Head of caudate nucleus (tissue), 42 donors: Measurements from ENCODE around the gene MUC22.
"Not testable (repeated sequence)": the region's sequence is repeated elsewhere in the genome, so short reads cannot be mapped to it uniquely, and the experiment has no call there.

ENCODE experiments used
- DNase-seq, 42 donors: peaks; one replicate each; pipeline versions ENCODE4 v3.0.0 to v3.0.0-alpha.2; 2020 to 2021; ENCODE audit warnings: mixed read lengths in 7 of 42
- intact Hi-C: fragments of 100-400 bp; cut with DNase I; formaldehyde crosslinking; loops from one replicate; pipeline ENCODE4 v1.15.0; 2022

MUC22 gene

DNA sequence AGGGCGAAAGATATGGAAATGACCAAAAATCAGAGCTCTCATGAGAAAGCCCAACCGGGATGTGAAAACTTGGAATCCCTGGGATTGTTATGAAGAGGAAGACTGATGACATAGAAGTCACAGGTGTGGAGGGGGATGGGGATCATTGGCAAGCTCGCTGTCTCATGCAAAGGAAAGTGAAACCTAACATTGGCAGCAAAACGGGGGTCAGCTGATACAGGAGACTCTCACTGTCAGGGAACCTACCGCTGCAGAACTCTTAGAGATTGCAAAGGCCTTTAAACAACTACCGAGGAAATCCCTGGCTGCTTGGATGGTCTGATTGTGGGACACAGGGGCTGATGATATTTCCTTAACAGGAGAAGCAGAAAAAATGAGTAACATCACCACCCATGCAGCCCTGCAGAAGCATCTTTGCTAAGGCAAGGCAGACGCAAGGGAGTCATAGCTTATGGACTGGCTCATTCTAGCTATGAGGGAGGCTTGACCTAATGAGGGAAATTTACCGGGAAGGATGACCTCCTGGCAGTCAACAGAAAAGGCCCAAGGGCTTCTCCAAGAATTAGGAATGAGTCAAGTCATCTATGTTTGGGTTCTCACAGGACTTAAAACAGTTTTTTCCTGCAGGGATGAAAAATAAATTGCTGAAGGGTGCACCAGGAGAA, 19.7 kb upstream of the MUC22 start:
- intact Hi-C loops, result no loop called here
- DNase-seq, result no peak

DNA sequence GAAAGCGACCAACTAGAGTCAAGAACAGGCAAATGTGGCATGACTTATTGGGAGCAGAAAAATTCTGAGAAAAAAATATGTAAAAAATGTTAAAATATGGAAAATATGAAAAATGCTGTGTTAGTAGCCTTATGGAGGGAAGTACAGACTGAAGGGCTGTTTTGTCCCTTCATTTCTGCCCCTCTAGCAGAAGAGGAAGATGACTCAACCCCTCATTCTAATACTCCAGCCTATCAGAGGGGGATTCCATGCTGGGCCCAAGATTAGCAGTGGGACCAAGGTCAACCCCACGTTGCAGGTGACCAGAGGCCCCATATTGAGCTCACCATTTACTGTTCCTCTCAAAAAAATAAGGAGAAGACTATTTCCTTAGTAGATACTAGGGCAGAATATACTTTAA, 18.4 kb upstream of the MUC22 start:
- no peak for DNase-seq
- intact Hi-C loops, result no loop called here

DNA sequence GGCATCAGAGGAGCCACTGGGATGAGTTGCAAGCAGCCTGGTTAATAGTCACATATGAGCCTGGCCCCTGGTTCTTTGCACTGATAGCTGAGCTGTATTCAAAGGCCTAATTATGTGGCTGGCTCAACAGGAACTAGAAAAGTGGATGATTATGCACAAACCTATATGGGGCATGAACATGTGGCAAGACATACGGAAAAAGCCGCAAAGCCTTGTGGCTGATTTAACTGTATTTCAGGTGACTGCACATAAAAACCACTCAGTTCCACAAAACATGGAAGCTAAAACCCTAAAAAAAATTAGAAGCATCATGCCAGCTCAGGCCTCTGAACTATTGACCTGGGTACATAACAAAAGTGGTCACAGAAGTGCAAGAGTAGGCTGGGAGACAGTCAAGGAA, 13.0 kb upstream of the MUC22 start:
- DNase-seq, result no peak
- intact Hi-C loops, result no loop called here

DNA sequence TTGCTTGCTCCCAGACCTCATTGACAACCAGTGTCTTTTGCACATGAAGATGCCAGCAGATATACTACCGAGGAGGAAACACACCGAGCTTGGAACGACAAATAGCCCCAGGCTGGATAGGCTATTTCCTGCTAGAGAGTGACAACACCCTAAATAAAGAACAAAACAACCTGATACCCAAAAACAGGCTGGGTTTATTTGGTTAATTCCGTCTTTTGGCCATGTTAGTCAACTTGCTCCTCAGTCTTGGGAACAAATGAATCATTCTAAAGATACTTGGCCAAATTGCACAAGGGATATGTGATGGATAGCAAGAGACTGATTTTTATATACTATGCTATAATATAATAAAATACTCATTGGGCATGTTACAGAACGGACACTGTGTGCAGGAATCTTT, 11.5 kb upstream of the MUC22 start:
- intact Hi-C loops, result no loop called here

DNA sequence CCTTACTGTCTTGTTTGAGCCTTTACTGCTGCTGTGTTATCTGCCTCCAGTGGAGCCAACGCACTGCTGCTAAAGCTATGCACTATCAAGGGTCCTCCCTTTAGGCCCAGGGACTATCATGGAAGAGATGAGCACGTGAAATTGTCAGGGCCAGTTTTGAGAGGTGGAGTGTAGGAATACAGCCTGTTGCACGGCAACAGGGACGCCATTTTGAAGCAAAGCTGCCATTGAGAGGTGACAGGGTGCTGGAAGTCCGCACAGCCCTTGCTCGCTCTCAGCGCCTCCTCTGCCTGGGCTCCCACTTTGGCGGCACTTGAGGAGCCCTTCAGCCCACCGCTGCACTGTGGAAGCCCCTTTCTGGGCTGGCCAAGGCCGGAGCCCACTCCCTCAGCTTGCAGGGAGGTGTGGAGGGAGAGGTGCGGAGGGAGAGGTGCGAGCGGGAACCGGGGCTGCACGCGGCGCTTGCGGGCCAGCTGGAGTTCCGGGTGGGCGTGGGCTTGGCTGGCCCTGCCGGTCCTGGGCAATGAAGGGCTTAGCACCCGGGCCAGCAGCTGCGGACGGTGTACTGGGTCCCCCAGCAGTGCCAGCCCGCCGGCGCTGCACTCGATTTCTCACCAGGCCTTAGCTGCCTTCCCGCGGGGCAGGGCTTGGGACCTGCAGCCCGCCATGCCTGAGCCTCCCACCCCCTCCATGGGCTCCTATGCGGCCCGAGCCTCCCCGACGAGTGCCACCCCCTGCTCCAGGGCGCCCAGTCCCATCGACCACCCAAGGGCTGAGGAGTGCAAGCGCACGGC, 10.0 kb upstream of the MUC22 start:
- intact Hi-C loops, DNase-seq: not testable (repeated sequence)

More for the DNA sequence above, 11.5 kb upstream of the MUC22 start:
- no peak for DNase-seq

DNA sequence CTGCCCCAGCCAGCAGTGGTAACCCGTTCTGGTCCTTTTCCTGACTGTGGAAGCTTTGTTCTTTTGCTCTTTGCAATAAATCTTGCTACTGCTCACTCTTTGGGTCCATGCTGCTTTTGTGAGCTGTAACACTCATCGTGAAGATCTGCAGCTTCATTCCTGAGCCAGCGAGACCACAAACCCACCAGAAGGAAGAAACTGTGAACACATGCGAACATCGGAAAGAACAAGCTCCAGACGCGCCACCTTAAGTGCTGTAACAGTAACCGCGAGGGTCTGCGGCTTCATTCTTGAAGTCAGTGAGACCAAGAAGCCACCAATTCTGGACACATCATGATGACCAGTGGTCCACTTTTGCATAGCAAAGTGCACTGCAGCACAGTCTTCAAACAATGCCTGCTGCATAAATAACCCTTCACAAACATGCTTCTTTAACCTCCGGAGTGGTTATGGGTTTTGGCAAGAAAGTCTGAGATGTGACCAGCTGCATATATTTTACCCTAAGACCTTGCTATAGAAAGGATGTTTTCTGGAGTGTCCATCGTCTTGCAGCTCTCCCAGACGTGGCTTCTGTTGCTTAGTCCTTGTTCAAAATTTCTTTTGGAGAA, 8.9 kb upstream of the MUC22 start:
- DNase-seq, result no peak
- intact Hi-C loops, result no loop called here

DNA sequence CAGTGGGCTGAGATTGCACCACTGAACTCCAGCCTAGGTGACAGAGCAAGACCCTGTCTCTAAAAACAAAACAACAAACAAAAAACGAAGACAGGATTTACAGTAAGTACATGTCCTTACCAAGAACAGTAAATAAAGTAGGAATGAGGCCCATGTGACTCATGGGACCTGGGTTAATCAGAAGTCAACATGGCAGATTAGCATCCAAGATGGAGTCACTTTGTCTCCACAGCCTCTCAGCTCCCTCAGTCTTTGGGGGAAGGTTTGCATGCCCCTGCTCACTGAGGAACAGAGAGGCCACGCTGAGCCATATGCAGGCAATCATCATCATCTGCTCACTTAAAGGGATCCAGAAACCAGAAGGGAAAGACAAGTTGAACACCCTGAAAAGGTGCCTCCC, 7.8 kb upstream of the MUC22 start:
- intact Hi-C loops, result no loop called here
- no peak for DNase-seq

DNA sequence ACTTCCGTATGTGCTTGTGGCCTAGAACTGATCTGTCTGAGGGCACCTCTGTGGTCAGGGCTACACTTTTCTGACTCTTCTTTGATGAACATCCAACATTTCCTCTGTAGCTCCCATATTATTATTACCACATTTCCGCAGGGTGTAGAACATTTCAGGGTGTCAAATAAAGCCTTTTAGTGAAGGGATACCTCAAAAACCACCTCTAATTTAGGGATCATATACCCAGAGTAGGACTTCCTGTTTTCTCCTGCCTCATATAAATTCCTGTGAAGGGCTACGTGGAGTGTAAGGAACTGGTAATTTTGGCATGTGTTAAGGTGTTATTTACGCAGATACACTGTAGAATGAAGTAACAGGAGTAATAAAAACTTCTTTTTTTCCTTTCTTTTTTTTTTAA, 5.5 kb upstream of the MUC22 start:
- no peak for DNase-seq
- intact Hi-C loops, result no loop called here

DNA sequence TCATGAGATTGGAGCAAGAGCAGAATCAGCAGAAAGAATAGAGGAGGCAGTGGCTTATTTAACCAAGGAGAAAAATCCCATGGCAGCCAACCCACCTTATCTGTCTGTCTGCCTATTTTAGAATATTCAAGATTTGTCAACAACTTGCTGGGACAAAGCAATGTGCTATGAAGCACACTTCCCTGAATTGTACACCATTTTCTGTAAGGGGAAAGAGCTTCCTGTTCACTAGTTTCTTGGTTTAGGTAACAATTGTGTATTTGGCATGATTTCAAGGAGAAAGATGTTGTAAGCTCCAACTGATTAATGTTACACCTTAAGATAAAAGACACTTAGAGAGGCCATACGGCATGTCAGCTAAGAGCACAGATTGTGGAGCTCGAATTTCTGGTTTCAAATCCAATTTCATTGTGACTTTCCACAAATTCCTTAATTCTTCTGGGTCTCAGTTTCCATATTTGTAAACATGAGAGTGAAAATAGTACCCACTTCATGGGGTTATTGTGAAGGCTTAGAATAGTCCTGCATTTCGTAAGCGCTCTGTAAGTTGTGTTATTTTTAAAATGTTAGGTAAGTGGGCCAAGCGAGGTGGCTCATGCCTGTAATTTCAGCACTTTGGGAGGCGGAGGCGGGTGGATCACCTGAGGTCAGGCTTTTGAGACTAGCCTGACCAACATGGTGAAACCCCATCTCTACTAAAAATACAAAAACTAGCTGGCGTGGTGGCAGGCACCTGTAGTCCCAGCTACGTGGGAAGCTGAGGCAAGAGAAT, 4.8 kb upstream of the MUC22 start:
- DNase-seq, result no peak
- intact Hi-C loops, result no loop called here

DNA sequence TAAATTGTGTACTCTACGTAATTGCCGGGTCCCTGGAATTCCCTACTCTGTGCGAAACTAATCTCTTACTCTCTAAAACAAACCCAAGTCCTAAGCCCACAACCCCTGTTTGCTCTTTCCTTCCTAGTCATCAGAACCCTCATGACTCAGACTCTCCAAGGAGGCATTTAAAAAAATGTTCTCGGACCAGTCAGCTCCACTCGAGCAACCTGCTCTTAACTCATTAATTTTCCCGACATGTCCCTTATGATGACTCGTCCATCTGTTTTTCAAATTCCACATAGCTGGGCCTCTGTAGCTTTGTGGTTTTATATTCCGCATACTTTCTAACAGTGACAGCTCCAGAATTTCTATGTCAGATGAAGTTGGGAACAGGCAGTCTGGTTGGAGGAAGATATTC, 2.6 kb upstream of the MUC22 start:
- peak in 1 of 42 donors; percentile 43 for DNase-seq
- intact Hi-C loops, result no loop called here

DNA sequence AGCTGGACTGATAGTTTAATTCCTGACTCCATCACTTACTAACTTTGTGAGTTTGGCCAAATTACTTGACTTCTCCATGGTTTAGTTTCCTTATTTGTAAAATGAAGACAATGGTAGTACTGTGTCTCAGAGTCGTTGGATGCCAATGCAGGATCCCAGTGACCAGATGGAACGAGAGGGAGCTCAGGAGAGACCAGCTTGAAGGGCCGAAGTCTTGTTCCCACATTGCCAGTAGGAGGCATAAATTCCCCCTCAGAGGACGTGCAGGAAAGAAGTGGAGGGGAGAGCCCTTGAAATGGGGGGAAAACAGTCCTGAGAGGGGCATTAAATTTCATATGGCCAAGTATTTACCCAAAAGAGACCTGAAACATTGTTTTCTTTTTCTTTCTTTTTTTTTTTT, 2.1 kb upstream of the MUC22 start:
- peak in 10 of 42 donors; percentile 3 to 47 (median 10) for DNase-seq
- intact Hi-C loops, result no loop called here

DNA sequence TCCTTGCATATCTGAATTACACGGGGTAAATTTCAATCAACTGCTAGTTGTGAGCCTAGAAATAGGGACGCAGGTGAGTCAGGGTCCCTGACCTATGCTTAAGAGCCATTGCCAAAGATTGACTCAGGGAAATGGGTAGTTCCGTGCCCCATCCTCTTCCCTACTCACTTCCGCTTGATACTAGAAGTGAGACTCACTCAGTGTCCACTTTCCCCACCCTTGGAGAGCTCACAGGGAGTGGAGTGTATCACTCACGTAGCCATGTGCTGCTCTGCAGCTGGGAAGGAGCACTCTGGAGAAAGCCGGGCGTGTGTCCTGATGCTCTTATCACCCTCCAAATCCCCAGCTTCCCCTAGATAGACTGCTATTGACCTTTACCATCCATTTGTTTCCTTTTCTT, 543 bp upstream of the MUC22 start:
- intact Hi-C loops, result no loop called here

DNA sequence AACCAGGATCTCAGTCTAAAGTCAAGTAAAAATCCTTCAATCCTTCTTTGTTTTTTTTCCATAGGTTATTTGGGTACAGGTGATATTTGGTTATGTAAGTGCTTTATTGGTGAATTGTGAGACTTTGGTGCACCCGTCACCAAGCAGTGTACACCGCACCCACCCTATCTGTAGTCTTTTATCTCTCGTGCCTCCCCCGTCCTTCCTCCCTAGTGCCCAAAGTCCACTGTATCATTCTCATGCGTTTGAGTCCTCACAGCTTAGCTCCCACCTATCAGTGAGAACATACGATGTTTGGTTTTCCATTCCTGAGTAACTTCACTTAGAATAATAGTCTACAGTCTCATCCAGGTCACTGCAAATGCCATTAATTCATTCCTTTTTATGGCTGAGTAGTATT, 879 bp downstream of the MUC22 start:
- DNase-seq, result no peak
- intact Hi-C loops, result no loop called here

More for the DNA sequence above, 543 bp upstream of the MUC22 start:
- DNase-seq, result no peak

DNA sequence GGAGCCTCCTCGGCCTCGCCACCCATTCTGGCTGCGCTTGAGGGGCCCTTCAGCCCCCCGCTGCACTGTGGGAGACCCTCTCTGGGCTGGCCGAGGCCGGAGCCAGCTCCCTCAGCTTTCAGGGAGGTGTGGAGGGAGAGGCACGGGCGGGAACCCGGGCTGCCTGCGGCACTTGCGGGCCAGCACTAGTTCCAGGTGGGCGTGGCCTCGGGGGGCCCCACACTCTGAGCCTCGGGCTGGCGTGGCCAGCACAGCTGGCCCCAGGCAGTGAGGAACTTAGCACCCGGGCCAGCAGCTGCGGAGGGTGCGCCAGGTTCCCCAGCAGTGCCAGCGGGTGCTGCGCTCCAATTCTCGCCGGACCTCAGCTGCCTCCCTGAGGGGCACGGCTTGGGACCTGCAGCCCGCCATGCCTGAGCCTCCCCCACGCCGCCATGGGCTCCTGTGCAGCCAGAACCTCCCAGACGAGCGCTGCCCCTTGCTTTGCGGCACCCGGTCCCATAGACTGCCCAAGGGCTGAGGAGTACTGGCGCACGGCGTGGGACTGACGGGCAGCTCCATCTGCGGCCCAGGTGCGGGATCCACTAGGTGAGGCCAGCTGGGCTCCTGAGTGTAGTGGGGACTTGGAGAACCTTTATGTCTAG, 6.5 kb downstream of the MUC22 start:
- intact Hi-C loops, result no loop called here
- DNase-seq, result no peak

DNA sequence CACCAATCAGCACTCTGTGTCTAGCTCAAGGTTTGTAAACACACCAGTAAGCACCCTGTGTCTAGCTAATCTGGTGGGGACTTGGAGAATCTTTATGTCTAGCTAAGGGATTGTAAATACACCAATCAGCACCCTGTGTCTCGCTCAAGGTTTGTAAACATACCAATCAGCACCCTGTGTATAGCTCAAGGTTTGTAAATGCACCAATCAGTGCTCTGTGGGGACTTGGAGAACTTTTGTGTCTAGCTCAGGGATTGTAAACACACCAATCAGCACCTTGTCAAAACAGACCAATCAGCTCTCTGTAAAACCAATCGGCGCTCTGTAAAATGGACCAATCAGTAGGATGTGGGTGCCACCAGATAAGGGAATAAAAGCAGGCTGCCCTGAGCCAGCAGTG, 7.2 kb downstream of the MUC22 start:
- DNase-seq, intact Hi-C loops: not testable (repeated sequence)

DNA sequence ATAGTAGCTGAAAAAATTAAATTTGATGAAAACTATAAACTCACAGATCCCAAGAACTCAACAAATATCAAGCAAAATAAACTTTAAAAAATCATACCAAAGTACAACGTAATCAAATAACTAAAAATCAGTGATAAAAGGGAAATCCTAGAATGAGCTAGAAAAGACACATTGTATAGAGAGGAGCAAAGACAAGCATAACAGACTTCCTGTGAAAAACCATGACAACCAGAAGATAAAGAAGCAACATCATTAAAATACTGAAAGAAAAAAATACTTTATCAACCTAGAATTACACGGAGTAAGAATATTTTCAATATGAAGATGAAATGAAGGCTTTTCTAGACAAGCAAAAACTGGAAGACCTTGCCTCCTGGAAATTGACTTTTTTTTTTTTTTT, 9.8 kb downstream of the MUC22 start:
- intact Hi-C loops, result no loop called here
- DNase-seq, result no peak

DNA sequence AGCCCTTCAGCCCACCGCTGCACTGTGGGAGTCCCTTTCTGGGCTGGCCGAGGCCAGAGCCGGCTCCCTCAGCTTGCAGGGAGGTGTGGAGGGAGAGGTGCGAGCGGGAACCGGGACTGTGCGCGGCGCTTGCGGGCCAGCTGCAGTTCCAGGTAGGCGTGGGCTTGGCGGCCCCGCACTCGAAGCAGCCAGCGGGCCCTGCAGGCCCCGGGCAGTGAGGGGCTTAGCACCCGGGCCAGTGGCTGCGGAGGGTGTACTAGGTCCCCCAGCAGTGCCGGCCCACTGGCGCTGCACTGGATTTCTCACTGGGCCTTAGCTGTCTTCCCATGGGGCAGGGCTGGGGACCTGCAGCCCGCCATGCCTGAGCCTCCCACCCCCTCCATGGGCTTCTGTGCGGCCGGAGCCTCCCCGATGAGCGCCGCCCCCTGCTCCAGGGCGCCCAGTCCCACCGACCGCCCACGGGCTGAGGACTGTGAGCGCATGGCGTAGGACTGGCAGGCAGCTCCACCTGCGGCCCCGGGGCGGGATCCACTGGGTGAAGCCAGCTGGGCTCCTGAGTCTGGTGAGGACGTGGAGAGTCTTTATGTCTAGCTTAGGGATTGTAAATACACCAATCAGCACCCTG, 10.5 kb downstream of the MUC22 start:
- intact Hi-C loops, result not testable (repeated sequence)
- peak in 1 of 42 donors; percentile 2 for DNase-seq

DNA sequence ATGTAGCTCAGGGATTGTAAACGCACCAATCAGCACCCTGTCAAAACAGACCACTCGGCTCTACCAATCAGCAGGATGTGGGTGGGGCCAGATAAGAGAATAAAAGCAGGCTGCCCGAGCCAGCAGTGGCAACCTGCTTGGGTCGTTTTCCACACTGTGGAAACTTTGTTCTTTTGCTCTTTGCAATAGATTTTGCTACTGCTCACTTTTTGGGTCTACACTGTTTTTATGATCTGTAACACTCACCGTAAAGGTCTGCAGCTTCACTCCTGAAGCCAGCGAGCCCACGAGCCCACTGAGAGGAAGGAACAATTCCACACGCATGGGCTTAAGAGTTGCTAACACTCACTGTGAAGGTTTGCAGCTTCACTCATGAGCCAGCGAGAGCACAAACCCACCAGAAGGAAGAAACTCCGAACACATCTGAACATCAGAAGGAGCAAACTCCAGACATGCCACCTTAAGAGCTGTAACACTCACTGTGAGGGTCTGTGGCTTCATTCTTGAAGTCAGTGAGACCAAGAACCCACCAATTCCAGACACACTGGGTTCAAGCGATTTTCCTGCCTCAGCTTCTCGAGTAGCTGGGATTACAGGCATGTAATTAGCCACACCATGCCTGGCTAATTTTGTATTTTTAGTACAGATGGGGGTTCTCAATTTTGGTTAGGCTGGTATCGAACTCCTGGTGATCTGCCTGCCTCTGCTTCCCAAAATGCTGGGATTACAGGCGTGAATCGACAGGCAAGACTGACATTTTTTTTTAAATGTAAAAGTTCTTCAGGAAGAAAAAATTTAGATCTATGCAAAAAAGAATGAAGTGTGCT, 11.6 kb downstream of the MUC22 start:
- DNase-seq, intact Hi-C loops: not testable (repeated sequence)
